Measurements from ENCODE around the gene ADAMTS12. TPM values are rescaled to one million over a fixed set of nuclear protein-coding genes. Genes with fewer than 3 reads are reported as not detected.
"Not testable (repeated sequence)": the region's sequence is repeated elsewhere in the genome, so short reads cannot be mapped to it uniquely, and the experiment has no call there.

ADAMTS12 gene
- total and polyA plus RNA-seq, 2 experiments from 2014 or later = 9.1 to 17.1 TPM

DNA sequence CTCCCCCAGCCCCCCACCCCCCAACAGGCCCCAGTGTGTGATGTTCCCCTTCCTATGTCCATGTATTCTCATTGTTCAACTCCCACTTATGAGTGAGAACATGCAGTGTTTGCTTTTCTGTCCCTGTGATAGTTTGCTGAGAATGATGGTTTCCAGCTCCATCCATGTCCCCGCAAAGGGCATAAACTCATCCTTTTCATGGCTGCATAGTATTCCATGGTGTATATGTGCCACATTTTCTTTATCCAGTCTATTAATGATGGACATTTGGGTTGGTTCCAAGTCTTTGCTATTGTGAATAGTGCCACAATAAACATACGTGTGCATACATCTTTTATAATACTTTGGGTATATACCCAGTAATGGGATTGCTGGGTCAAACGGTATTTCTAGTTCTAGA, 23.1 kb upstream of the ADAMTS12 start:
- not testable (repeated sequence) for H3K4me3 ChIP-seq; H3K27me3 ChIP-seq (ENCODE audit: insufficient read depth); H3K4me1 ChIP-seq (ENCODE audit: insufficient read depth); H3F3A ChIP-seq (replicated peaks; ENCODE audit: low read depth); H3K27ac Mint-ChIP-seq; ATAC-seq; H3K27ac ChIP-seq (ENCODE audit: low read depth); DNase-seq (ENCODE audit: low spot score); H3K36me3 ChIP-seq (ENCODE audit: insufficient read depth); H3K9me2 ChIP-seq (ENCODE audit: insufficient read depth); H3K27me3 Mint-ChIP-seq (ENCODE audit: insufficient read depth, low read depth, poor library complexity); H3K4me1 Mint-ChIP-seq; H3K4me3 Mint-ChIP-seq; H4K20me1 ChIP-seq (replicated peaks; ENCODE audit: insufficient read depth); H2AFZ ChIP-seq; H3K4me2 ChIP-seq; H3K79me2 ChIP-seq (replicated peaks; ENCODE audit: insufficient read depth)
- peaks cover 12% of the 10 kb centered on the region; the same call in 2 of the 3 replicates for H3K36me3 Mint-ChIP-seq (ENCODE audit: low read depth)
- H3K9me3 Mint-ChIP-seq = peaks cover 27% of the 10 kb centered on the region

- H3K27ac Mint-ChIP-seq; H3F3A ChIP-seq (replicated peaks; ENCODE audit: low read depth); H3K27me3 ChIP-seq (ENCODE audit: insufficient read depth); H3K27me3 Mint-ChIP-seq (ENCODE audit: insufficient read depth, low read depth, poor library complexity); H2AFZ ChIP-seq; H3K79me2 ChIP-seq (replicated peaks; ENCODE audit: insufficient read depth); H4K20me1 ChIP-seq (replicated peaks; ENCODE audit: insufficient read depth); H3K27ac ChIP-seq (ENCODE audit: low read depth); H3K9me2 ChIP-seq (ENCODE audit: insufficient read depth); H3K4me3 ChIP-seq; ATAC-seq; H3K4me3 Mint-ChIP-seq; H3K4me1 ChIP-seq (ENCODE audit: insufficient read depth); H3K4me2 ChIP-seq; DNase-seq (ENCODE audit: low spot score); H3K4me1 Mint-ChIP-seq: not testable (repeated sequence)
- 0 out of 2 replicates have a peak, but pooled peaks have one; percentile 7 for TF ChIP-seq ZNF331 (CRISPR knock-in tag; IDR thresholded peaks at IDR 0.05; ENCODE audit: low read depth)
- H3K36me3 Mint-ChIP-seq (ENCODE audit: low read depth) = peaks cover 29% of the 10 kb centered on the region
- peaks cover 42% of the 10 kb centered on the region for H3K9me3 Mint-ChIP-seq
- 0 out of 2 replicates have a peak, but pooled peaks cover 14% of the 10 kb centered on the region for H3K36me3 ChIP-seq (ENCODE audit: insufficient read depth)
Observed at GRCh38 chr5:33906248-33906647, 14.5 kb upstream of the ADAMTS12 start.

DNA sequence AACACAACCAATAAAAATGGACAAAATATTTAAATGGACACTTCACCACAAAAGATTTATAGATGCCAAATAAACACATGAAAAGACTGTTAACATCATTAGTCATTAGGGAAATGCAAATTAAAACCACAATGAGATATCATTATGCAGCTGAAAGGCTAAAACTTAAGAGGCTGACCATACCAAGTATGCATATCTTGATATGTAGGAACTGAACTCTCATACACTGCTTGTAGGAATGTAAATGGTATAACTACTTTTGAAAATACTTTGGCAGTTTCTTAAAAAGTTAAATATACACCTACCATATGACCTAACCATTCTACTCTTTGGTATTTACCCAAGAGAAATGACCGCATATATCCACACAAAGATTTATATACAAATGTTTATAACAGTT, 13.6 kb upstream of the ADAMTS12 start:
- Histone ChIP-seq H4K20me1 (replicated peaks; ENCODE audit: insufficient read depth) (no peaks in the 10 kb centered on the region), H3F3A (replicated peaks; ENCODE audit: low read depth) (no peaks in the 10 kb centered on the region), H2AFZ (no peak overlapping the region), H3K36me3 (ENCODE audit: insufficient read depth) (0 out of 2 replicates have a peak, but pooled peaks cover 14% of the 10 kb centered on the region), H3K27ac (ENCODE audit: low read depth) (no peak overlapping the region), H3K27me3 (ENCODE audit: insufficient read depth) (no peaks in the 10 kb centered on the region), H3K4me1 (ENCODE audit: insufficient read depth) (no peaks in the 10 kb centered on the region), H3K4me3 (no peak overlapping the region), H3K9me2 (ENCODE audit: insufficient read depth) (peaks cover 2% of the 10 kb centered on the region; the same call in 1 of the 2 replicates), H3K79me2 (replicated peaks; ENCODE audit: insufficient read depth) (no peaks in the 10 kb centered on the region), H3K4me2 (no peak overlapping the region)
- no peaks in the 10 kb centered on the region for H3K27me3 Mint-ChIP-seq (ENCODE audit: insufficient read depth, low read depth, poor library complexity)
- H3K27ac Mint-ChIP-seq = no peak overlapping the region
- peaks cover 42% of the 10 kb centered on the region for H3K9me3 Mint-ChIP-seq
- no peak overlapping the region for H3K4me3 Mint-ChIP-seq
- TF ChIP-seq ZNF114 (CRISPR knock-in tag; IDR thresholded peaks at IDR 0.05) (no peak), ZNF331 (CRISPR knock-in tag; IDR thresholded peaks at IDR 0.05; ENCODE audit: low read depth) (no peak), EZH2phosphoT487 (IDR thresholded peaks at IDR 0.05; ENCODE audit: unreplicated experiment) (no peak)
- TF ChIP-seq, protein P1, sequence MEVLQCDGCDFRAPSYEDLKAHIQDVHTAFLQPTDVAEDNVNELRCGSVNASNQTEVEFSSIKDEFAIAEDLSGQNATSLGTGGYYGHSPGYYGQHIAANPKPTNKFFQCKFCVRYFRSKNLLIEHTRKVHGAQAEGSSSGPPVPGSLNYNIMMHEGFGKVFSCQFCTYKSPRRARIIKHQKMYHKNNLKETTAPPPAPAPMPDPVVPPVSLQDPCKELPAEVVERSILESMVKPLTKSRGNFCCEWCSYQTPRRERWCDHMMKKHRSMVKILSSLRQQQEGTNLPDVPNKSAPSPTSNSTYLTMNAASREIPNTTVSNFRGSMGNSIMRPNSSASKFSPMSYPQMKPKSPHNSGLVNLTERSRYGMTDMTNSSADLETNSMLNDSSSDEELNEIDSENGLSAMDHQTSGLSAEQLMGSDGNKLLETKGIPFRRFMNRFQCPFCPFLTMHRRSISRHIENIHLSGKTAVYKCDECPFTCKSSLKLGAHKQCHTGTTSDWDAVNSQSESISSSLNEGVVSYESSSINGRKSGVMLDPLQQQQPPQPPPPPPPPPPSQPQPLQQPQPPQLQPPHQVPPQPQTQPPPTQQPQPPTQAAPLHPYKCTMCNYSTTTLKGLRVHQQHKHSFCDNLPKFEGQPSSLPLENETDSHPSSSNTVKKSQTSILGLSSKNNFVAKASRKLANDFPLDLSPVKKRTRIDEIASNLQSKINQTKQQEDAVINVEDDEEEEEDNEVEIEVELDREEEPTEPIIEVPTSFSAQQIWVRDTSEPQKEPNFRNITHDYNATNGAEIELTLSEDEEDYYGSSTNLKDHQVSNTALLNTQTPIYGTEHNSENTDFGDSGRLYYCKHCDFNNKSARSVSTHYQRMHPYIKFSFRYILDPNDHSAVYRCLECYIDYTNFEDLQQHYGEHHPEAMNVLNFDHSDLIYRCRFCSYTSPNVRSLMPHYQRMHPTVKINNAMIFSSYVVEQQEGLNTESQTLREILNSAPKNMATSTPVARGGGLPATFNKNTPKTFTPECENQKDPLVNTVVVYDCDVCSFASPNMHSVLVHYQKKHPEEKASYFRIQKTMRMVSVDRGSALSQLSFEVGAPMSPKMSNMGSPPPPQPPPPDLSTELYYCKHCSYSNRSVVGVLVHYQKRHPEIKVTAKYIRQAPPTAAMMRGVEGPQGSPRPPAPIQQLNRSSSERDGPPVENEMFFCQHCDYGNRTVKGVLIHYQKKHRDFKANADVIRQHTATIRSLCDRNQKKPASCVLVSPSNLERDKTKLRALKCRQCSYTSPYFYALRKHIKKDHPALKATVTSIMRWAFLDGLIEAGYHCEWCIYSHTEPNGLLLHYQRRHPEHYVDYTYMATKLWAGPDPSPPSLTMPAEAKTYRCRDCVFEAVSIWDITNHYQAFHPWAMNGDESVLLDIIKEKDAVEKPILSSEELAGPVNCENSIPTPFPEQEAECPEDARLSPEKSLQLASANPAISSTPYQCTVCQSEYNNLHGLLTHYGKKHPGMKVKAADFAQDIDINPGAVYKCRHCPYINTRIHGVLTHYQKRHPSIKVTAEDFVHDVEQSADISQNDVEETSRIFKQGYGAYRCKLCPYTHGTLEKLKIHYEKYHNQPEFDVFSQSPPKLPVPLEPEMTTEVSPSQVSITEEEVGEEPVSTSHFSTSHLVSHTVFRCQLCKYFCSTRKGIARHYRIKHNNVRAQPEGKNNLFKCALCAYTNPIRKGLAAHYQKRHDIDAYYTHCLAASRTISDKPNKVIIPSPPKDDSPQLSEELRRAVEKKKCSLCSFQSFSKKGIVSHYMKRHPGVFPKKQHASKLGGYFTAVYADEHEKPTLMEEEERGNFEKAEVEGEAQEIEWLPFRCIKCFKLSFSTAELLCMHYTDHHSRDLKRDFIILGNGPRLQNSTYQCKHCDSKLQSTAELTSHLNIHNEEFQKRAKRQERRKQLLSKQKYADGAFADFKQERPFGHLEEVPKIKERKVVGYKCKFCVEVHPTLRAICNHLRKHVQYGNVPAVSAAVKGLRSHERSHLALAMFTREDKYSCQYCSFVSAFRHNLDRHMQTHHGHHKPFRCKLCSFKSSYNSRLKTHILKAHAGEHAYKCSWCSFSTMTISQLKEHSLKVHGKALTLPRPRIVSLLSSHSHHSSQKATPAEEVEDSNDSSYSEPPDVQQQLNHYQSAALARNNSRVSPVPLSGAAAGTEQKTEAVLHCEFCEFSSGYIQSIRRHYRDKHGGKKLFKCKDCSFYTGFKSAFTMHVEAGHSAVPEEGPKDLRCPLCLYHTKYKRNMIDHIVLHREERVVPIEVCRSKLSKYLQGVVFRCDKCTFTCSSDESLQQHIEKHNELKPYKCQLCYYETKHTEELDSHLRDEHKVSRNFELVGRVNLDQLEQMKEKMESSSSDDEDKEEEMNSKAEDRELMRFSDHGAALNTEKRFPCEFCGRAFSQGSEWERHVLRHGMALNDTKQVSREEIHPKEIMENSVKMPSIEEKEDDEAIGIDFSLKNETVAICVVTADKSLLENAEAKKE (CRISPR knock-in tag; IDR thresholded peaks at IDR 0.05) = no peak
- ATAC-seq (no peak), DNase-seq (ENCODE audit: low spot score) (no peak)
- H3K4me1 Mint-ChIP-seq = no peaks in the 10 kb centered on the region
- H3K36me3 Mint-ChIP-seq (ENCODE audit: low read depth) = peaks cover 29% of the 10 kb centered on the region

Measured in GM23338 (cell line).